ENCODE results near the gene DRGX. TPM values are rescaled to one million over a fixed set of nuclear protein-coding genes. Genes with fewer than 3 reads are reported as not detected.

The DRGX gene
- polyA plus RNA-seq, 3 donors, result 0.09 TPM; not detected in 2

DNA sequence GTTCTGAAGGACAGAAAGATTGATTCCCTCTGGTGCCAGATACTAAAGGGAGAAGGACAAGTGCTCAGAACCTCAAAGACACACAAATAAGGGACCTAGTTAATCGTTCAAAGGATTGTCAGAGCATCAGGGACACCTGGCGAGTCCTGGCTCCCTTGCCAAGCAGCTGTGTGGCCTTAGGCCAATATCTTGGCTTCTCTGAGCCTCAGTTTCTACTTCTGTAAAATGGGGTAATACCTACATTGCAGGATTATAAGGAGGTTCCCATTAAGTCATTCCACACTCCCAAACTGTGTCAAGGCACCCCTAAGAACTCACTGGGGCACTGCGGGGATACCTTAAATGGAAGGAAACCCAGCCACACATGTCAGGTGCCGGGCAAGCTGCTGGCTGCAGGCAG is 29.4 kb downstream of the DRGX start:
- no peak for DNase-seq (ENCODE audit: extremely low read depth in 1 of 11, low read depth in 9 of 11, low spot score in 4 of 11)

DNA sequence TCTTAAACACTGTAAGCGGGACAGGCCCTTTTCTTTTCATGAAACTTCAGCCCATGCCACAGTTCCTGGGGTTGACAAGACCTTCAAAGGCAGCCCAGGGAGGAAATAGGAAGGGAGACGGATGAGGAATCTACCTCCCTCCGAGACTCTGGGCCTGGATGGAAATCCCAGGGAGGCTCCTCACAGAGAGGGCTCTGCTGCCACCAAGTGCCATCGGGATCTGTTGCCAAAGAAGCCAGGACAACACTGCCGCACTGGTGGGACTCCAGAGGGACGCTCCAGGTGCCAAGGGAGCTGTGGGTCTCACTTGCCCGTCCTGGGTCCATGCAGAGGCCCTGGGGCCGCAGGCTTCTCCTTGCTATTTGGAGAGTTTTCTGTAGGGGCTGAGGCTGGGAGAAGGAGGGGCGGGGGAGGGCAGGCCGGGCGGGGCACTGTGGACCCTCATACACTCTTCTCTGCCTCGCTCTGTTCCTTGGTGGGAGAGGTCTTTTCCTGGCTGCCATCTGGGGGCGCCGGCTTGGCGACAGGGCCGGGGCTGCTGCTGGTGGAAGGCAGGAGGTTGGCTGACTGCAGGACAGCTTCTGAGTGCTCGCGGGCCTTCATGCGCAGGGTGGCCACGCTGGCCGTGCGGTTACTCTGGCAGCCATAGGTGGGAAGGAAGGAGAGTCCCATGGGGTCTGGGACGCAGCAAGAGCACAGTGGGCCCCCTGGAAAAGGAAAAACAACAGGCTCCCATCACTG is 30.0 kb downstream of the DRGX start:
- no peak for DNase-seq (ENCODE audit: extremely low read depth in 1 of 11, low read depth in 9 of 11, low spot score in 4 of 11)

DNA sequence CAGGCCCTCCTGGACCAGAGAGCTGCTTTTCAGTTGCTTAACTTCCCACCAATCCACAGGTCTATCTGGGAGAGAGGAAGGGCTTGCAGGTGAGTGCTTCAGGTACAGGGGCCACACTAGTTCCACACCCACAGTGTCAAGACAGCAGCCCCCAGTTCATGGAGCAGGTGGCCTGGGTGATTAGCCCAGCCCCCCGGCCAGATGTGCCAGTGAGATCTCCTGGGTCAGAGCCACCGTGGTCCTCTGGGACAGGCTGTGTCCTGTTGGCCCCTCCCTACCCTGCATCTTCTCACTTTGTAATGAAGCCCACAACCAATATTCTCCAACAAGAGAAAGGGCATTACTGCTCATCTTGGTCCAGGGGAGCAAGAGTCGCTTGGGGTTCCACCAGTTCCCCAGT is 30.6 kb downstream of the DRGX start:
- DNase-seq (ENCODE audit: extremely low read depth in 1 of 11, low read depth in 9 of 11, low spot score in 4 of 11), result no peak

DNA sequence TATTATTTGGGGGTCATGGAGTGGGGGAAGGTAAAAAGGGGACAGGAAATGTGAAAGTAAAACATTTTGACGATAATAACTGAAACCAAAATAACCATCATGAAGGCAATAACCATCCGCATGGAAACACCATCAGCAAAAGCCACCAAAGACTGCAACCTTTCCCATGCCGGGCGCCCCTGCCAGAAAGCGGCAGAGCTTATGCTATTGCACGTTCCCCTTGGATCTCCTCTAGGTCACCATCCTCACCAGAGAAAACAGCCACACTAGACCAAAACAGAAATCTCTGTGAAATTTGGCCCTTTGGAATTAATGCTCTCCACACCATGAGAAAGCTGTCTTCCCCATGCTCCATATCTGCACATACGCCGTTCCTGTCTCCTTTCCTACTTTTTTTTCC is 31.1 kb downstream of the DRGX start:
- DNase-seq (ENCODE audit: extremely low read depth in 1 of 11, low read depth in 9 of 11, low spot score in 4 of 11), result no peak

DNA sequence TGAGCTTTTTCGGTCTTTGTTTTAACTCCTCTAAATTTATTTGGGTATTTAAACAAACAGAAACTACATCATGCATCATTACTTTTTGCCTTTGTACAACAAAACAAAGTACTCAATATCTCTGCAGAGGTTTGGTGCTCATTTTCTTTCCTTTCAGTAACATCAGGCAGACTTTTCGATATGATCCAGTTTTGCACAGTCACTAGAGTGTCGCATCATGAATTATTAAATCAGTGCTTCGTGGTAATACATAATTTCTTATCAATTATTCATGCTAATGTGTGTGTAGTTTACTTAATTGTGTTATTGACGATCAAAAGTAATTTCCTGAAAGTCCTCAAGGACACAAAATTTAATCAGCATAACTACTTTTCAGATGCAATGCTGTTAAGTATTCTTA is 31.8 kb downstream of the DRGX start:
- no peak for DNase-seq (ENCODE audit: extremely low read depth in 1 of 11, low read depth in 9 of 11, low spot score in 4 of 11)

DNA sequence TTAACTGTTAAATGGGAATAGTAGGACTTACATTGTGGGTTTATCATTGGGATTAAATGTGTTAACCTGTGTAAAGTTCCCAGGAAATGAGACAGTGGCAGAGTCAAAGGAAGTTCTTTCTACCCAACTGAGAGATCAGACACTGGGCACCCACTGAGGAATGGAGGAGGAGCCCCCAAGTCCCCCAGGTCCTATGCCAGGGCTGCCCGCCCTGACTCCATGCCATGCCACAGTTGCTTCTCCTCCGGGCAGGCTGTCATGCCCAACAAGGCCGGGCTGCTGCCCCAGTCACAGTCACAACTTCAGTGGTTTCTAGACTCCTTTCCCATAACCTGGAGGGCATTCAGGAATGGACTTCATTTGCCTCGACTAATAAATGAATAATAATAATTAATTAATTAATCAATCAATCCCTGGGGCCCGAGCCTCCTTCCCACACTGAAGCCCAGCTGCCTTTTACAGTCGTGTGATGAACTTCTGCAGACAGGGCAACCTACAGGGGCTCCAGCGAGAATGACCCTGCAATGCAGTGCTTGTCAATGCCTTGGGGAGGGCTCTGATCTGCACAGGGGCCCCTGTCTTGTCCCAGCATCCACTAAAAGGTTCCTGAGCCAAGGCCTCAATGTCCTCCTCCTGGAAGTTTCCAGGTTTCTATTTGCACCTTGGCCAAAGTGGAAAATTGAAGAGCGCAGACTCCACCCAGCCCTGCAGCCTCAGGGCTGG is 32.4 kb downstream of the DRGX start:
- no peak for DNase-seq (ENCODE audit: extremely low read depth in 1 of 11, low read depth in 9 of 11, low spot score in 4 of 11)

DNA sequence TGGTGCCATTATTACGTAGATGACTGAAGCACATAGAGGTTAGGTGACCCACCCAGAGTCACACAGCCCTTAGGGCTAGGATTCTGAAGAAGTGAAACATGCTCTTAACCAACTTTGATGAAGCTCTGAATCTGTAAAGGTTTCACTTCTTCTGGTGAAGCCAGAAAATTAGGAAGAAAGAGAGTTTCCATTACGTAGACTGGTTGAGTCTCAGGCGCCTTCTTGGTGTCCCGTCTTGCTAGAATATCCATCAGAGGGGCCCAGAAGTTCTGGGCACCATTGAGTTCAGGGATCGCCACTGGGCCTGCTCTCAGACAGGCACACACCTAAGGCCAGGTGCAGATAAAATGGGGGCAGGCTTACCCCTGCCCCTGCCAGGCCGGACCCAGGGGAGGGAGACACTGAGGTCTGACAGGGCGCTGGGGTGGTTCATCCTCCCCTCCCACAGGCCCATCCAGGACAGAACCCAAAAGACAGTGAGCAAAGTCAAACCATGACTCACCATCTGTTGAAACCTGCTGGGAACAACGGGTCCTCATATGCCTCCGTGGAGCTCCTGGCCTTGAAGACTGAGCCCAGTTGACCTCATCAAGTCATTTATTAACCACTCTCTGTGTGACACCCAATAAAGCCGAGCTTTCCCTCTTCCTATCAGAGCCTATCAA is 33.2 kb downstream of the DRGX start:
- no peak for DNase-seq (ENCODE audit: extremely low read depth in 1 of 11, low read depth in 9 of 11, low spot score in 4 of 11)

DNA sequence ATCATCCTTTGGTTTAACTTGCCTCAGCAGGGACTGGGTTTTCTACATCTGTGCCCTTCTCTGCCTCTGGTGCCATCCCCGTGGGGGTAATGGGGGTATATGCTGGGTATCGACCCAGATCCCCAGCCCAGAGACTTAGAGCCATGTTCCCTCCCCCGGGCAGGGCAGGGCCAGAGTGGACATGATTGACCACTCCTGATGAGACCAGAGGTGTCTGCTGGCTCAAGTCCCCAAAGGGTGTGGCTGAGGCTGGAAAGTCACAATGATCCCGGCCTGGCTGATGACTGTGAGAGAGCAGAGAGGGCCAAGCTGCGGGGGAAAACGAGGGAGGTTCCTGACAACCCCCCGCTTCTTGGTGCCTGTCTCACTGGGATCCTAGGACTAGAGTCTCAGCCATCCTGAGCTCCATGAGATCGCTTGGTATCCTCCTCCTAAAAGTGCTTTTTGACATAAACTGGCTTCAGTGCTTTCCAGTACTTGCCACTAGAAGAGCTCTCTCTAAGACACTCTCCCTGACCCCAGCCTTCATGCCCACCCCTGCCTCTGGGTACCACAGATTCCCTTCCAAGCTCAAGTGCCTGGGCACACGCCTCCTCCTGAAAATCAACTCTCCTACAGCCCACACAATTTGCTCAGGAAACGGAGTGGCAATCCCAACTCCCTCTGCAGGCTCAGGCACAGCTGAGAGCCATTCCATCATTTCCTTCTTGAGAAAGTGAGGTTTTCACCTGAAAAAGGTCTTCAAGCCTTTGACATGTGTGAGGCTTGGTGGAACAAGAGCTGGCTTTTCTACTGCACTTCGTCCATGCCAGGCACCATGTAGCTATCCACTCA is 33.9 kb downstream of the DRGX start:
- DNase-seq (ENCODE audit: extremely low read depth in 1 of 11, low read depth in 9 of 11, low spot score in 4 of 11), result no peak

DNA sequence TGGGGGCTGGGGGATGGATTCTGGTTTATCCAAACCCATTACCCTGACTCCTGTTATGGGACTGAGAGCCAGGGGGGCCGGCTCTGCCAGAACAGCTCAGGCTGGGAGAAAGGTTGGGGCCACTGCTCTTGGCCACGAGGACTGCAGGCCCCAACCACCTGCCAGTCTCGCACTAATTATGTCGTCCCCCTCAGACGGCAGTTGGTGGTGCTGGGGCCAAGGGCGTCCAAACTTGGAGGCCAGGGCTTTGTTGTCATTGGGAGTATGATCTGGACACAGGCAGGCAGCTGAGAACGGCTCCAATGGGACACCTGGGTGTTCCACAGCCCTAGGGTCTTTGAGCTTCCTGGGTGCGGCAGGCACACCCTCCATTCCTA is 34.7 kb downstream of the DRGX start:
- no peak for DNase-seq (ENCODE audit: extremely low read depth in 1 of 11, low read depth in 9 of 11, low spot score in 4 of 11)

DNA sequence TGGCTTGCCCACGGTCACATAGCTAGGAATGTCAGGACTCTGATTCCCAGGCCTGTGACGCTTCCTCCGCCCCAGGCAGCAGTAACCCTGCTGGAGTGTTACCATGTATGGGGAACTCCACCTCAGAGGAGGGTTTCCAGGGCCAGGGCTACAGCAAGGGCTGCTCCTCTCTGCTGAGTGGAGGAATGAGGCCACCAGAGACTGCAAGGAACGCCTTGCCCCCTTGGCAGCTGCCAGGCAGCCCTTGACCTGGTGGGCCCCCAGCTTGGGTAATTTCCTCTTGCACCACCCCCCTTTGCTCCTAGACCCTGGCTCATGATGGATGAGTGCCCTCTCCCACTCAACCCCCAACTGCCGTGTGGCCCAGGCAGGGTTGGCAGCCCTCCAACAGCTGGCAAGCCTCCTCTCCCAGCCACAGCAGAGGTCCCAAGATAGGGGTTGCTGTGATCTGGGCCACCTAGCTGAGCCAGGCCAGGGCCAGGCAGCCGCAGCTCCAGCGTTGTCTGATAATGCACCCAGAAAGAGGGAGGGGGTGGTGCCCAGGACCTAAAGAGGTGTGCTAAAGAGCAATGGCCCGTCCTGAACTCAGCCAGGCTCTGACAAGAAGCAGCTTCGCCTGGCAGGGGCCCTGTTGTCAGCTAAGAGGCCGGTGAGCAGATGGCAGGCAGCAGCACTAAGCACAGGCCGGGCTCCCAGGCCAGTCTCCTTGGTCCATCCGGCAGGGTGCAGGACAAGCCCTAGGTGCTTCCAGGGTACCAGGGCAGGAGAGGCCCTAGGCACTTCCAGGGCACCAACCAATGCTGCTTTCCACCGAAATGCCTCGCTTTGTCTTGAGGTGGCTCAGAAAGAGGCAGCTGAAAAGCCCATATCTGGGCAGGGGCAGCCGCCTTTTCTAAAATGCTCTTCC is 35.4 kb downstream of the DRGX start:
- no peak for DNase-seq (ENCODE audit: extremely low read depth in 1 of 11, low read depth in 9 of 11, low spot score in 4 of 11)

DNA sequence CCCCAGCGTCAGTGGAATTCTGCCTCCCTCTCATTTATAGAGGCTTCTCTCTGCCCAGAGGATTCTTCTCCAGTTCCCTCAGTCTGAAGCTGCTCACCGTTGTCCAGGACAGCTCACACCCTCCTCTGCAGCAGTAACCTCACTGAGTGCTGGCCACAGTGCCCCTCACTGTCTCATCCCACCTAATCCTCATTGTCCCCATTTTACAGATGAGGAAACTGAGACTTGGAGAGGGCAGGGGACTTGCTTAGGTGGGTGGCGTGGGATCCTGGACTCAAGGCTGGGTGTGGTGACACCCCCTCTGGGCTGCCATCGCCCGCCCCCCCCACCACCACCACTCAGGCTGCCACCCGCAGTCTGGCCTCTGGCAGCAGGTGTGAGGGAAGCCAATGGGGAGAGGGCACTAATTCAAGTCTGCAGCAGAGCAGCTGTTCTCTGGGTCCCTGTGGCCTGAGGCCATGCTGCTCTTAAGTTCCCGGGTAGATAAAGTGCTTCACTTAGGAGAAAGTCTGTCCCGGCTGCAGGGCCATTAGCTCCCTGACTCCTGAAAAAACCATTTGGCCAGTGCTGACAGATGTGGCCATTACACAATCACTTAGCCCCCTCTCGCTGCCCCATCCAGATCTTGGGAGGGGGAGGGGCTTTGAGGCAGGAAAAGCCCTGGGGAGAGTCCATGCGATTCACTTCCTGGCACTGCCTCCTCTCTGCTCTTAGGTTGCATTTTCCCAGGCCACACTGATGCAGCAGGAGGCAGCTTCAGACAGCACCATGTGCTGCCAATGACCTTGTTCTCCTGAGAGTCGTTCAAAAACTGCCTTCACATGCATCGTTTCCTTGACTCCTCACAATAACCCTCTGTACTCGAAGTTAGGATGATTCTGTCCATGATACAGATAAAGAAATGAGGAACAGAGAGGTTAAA is 36.3 kb downstream of the DRGX start:
- DNase-seq (ENCODE audit: extremely low read depth in 1 of 11, low read depth in 9 of 11, low spot score in 4 of 11), result no peak

DNA sequence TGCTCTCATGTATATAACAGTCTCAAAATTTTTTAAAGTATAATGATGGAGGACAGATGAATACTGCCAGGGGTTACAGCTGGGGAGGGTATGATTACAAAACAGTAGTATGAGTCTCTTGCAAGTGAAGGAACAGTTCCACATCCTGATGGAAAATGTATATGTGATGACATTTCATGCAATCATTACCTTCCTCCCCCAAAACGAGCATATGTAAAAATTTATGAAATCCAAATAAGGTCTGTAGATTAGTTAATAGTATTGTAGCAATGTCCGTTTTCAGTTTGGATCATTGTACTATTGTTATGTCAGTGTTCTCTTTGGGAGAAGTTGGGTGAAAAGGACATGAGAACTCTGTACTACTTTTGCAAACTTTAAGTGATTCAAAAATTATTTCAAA is 38.0 kb downstream of the DRGX start:
- no peak for DNase-seq (ENCODE audit: extremely low read depth in 1 of 11, low read depth in 9 of 11, low spot score in 4 of 11)

DNA sequence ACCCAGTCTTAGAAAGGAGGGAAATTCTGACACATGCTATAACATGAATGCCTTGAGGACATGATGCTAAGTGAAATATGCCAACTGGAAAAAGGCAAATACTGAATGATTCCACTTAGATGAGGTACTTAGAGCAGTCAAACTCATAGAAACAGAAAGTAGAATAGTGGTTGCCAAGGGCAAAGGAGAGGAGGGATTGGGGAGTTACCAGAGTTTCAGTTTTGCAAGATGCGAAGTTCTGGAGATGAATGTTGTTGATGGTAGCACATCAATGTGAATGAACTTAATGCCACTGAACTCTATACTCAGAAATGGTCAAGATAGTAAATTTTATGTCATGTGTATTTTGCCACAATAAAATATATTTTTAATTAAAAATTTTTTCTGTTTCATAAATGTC is 38.9 kb downstream of the DRGX start:
- no peak for DNase-seq (ENCODE audit: extremely low read depth in 1 of 11, low read depth in 9 of 11, low spot score in 4 of 11)

DNA sequence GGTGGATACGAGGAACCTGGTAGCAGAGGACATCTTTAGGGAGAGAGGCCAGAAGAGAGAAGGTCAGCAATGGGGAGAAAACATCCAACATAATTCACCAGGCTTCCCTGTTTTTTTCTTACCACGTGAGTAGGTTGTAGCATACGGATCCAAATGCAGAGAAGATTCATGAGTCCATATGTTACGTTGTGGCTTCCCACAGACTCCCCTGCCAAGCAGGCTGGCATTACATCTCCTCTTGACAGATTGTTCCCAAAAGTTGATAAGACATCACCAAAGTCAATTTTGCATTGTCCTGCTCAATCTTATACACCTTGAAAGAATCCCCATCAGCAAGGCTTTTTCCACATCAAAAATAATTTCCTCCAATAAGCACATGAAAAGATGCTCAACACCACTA is 39.7 kb downstream of the DRGX start:
- DNase-seq (ENCODE audit: extremely low read depth in 1 of 11, low read depth in 9 of 11, low spot score in 4 of 11), result no peak

DNA sequence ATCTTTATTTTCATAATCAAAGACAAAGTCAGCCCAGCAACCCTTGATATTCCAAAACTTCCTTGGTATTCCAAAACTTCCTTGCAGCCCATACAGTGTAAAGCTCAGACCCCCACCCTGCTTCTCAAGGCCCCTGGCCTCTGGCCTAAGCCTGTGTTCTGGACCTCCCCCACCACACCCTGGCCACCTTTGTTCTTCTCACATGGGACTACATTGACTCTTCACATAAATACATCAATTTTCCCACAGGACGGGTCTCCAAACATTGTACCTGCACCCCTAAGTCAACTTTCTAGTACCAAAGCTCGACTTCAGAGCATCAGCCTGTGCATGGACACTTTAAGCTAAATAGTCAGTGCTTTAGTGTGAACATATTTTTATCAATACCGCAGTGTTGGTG is 40.7 kb downstream of the DRGX start:
- DNase-seq (ENCODE audit: extremely low read depth in 1 of 11, low read depth in 9 of 11, low spot score in 4 of 11), result no peak

DNA sequence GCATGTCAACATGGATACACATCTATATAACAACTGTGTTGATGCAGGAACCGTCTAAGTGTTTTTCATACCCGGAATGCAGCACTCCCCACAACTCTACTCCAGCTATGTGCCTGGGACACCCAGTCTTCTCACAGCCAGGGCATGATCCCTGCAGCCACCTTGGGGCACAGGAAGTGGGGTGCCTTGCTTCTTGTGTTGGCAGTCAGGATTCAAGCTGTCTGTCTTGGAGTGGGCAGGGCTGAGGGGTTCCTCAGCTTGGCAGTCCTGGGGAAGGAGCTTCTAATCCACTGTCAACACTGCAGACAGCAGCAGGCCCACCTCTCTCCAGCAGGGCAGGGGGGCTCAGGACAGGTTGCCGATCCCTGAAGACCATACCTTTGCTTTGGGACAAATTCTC is 41.3 kb downstream of the DRGX start:
- no peak for DNase-seq (ENCODE audit: extremely low read depth in 1 of 11, low read depth in 9 of 11, low spot score in 4 of 11)

DNA sequence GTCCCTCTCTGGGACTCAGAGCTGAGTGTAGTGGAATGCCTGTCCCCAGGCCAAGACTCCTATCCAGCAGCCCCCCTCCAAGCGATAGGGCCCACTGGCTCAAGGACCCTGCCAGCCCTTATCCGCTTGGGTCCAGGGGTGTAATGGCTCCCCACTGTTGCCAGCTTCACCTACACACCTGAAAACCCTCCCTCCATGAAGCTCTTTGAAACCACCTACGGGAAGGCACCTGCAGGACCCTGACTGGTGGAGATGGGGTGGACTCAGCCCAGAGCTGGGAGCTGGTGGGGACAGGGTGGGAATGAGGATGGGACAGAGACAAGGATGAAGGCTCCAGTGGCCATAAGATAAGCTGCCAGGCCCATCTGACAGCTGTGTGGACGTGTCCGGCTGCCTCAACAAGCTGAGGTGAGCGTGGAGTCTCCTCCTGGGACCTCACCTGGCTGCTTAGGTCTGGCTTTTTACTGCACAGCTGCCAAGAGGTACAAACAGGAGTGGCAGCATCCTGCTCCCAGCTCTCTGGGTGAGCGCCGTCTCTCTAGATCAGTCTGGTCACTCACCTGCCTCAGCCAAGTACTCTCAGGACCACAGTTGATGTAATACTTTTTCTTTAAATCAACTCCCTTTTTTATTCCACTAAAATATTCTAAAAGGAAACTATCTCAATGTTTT is 41.9 kb downstream of the DRGX start:
- DNase-seq (ENCODE audit: extremely low read depth in 1 of 11, low read depth in 9 of 11, low spot score in 4 of 11), result no peak
